Natural killer cell (primary cell): ENCODE data around the gene FAM168B. TPM values are rescaled to one million over a fixed set of nuclear protein-coding genes. Genes with fewer than 3 reads are reported as not detected.
A peak's percentile ranks its signal among the peaks of the same experiment; 100 is the strongest.

Source experiments
- ATAC-seq, 3 donors: fragments of 150-1000 bp in 2 of 3; fragments of 200-7000 bp in 1 of 3; cut with Tn5 transposase; 1 replicate in 1 of 3; 2 replicates in 2 of 3; pipeline ENCODE4 v1.10.0; 2021; ENCODE audit warnings: mild to moderate bottlenecking in 2 of 3, moderate library complexity in 2 of 3
- DNase-seq, 2 donors: peaks; one replicate each; pipeline versions ENCODE4 v3.0.0 to v3.0.0-alpha.2; 2013 to 2021; ENCODE audit warnings: mixed read lengths in 1 of 2
- H3K27ac ChIP-seq: one replicate; pipeline ENCODE4 v1.5.1; 2013; ENCODE audit warnings: mild to moderate bottlenecking, low read length
- H3K27me3 ChIP-seq: one replicate; pipeline ENCODE4 v1.6.1; 2013; ENCODE audit warnings: low read length; ENCODE audit not compliant: control insufficient read depth, insufficient read depth
- H3K36me3 ChIP-seq: one replicate; pipeline ENCODE4 v1.6.1; 2013; ENCODE audit warnings: low read length; ENCODE audit not compliant: control insufficient read depth, insufficient read depth
- H3K4me1 ChIP-seq: one replicate; pipeline ENCODE4 v1.6.1; 2013; ENCODE audit warnings: low read length; ENCODE audit not compliant: control insufficient read depth, insufficient read depth
- H3K4me3 ChIP-seq: one replicate; pipeline ENCODE4 v1.5.1; 2013; ENCODE audit warnings: low read length
- H3K9me3 ChIP-seq: one replicate; pipeline ENCODE4 v1.6.1; 2013; ENCODE audit warnings: low read length; ENCODE audit not compliant: control insufficient read depth, insufficient read depth
- H3K27ac Mint-ChIP-seq, 2 donors: one replicate each; pipeline ENCODE4 v1.8.0; 2022; ENCODE audit warnings: mild to moderate bottlenecking in 2 of 2, mixed read lengths in 2 of 2, moderate library complexity in 1 of 2
- H3K27me3 Mint-ChIP-seq, 2 donors: one replicate each; pipeline ENCODE4 v1.8.0; 2022; ENCODE audit warnings: low read depth in 2 of 2, mixed read lengths in 2 of 2
- H3K36me3 Mint-ChIP-seq: one replicate; pipeline ENCODE4 v1.8.0; 2022; ENCODE audit warnings: mixed read lengths
- H3K4me1 Mint-ChIP-seq, 2 donors: one replicate each; pipeline ENCODE4 v1.8.0; 2022; ENCODE audit warnings: mixed read lengths in 2 of 2
- H3K4me3 Mint-ChIP-seq: one replicate; pipeline ENCODE4 v1.8.0; 2022; ENCODE audit warnings: mild to moderate bottlenecking, moderate library complexity, mixed read lengths
- H3K9me3 Mint-ChIP-seq, 2 donors: one replicate each; pipeline ENCODE4 v1.8.0; 2022; ENCODE audit warnings: mixed read lengths in 2 of 2
- WGBS: methylation state at CpG from one replicate; pipeline ENCODE4 v1.1.7; 2013; ENCODE audit warnings: missing lambda C conversion rate; ENCODE audit not compliant: insufficient coverage; 5-methylcytosine and 5-hydroxymethylcytosine counted together
- intact Hi-C: fragments of 100-400 bp; cut with micrococcal nuclease; formaldehyde crosslinking; loops from one replicate; pipeline ENCODE4 v1.14.2; 2022
- total RNA-seq, 4 donors: library from RNA; stranded (reverse); fragments of 120-200 nt in 1 of 4; gene quantifications; one replicate each; pipeline versions ENCODE4 v1.2.3 to v1.2.4, GENCODE V29; 2013 to 2022
- TF ChIP-seq, protein P1 (sequence below): fragments of 200-600 bp; IDR thresholded peaks from one replicate; pipeline ENCODE4 v1.8.0; 2022; ENCODE audit warnings: antibody characterized with exemption

Gene FAM168B
- total RNA-seq, 3 donors from 2014 or later (not counting 1 experiment from before 2014, with no cell fraction given), result 56.0 to 70.7 (median 65.3) TPM

DNA sequence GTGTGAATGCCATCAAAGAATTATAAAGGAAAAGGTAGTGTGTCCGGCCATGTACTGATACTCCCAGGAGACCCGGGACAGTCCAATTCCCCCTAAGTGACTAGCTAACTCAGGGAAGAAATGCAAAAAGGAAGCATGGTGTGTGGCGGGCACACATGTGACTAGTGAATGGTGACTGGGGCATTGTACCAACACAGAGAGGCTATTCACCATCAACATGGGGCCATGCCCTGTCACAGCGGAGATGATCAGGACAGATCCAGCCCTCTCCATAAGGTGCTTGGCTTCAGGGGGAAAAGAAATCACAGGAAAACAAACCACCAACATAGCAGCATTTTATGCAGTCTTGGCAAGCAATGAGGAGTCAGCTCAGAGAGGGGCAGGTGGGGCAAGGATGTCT lies 34.3 kb downstream of the FAM168B start:
- peaks cover 31% of the 10 kb centered on the region for H3K36me3 ChIP-seq
- Mint-ChIP-seq H3K27me3 (no peaks in the 10 kb centered on the region), H3K4me3 (no peak overlapping the region), H3K9me3 (no peaks in the 10 kb centered on the region), H3K36me3 (no peaks in the 10 kb centered on the region), H3K27ac (peak overlapping the region in 1 of 2 donors; percentile 34), H3K4me1 (peaks cover 43 to 70% of the 10 kb centered on the region in 2 donors)
- H3K27me3 ChIP-seq, result no peaks in the 10 kb centered on the region
- no peak overlapping the region for H3K4me3 ChIP-seq
- H3K27ac ChIP-seq, result no peak overlapping the region
- 98% methylated on average over 4 of the region's 4 CpGs for WGBS
- H3K4me1 ChIP-seq, result peaks cover 5% of the 10 kb centered on the region
- DNase-seq, result no peak
- TF ChIP-seq, protein P1, sequence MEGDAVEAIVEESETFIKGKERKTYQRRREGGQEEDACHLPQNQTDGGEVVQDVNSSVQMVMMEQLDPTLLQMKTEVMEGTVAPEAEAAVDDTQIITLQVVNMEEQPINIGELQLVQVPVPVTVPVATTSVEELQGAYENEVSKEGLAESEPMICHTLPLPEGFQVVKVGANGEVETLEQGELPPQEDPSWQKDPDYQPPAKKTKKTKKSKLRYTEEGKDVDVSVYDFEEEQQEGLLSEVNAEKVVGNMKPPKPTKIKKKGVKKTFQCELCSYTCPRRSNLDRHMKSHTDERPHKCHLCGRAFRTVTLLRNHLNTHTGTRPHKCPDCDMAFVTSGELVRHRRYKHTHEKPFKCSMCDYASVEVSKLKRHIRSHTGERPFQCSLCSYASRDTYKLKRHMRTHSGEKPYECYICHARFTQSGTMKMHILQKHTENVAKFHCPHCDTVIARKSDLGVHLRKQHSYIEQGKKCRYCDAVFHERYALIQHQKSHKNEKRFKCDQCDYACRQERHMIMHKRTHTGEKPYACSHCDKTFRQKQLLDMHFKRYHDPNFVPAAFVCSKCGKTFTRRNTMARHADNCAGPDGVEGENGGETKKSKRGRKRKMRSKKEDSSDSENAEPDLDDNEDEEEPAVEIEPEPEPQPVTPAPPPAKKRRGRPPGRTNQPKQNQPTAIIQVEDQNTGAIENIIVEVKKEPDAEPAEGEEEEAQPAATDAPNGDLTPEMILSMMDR, result no peak
- ATAC-seq, result no peak
- intact Hi-C loops, result no loop called here
- H3K9me3 ChIP-seq, result no peaks in the 10 kb centered on the region

DNA sequence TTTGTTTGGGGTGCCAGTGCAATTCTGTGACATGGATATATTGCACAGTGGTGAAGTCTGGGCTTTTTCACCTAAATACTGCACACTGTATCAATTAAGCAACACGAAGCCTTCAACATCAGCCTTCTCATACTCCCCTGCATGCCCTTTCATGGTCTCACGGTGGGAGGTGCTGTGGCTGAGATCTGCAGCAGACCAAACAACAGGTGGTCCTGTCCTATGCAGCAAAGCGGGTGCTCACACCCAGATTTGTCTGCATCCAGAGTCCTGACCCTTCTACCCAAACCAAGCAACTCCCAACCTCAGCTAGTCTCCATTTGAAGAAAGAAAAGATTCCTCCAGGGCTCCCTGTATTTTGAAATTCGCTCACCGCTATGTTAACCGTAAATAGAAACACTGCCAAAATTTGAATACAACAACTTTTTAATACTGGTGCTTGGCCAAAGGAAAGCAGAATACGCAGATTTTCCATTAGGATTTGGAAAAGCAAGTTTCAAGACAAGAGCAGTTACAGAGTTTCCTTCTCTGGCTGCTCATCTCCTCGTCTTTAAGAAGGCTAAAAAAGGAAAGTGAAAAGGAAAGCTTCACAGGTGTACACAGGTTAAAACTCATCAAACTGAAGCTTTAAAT lies 34.9 kb downstream of the FAM168B start:
- Histone ChIP-seq H3K27ac (no peak overlapping the region), H3K9me3 (no peaks in the 10 kb centered on the region), H3K36me3 (peaks cover 36% of the 10 kb centered on the region), H3K4me3 (no peak overlapping the region), H3K27me3 (no peaks in the 10 kb centered on the region), H3K4me1 (peaks cover 5% of the 10 kb centered on the region)
- intact Hi-C loops, result no loop called here
- Mint-ChIP-seq H3K27me3 (no peaks in the 10 kb centered on the region), H3K27ac (peak overlapping the region in 1 of 2 donors; percentile 34), H3K9me3 (no peaks in the 10 kb centered on the region), H3K4me3 (no peak overlapping the region), H3K36me3 (no peaks in the 10 kb centered on the region), H3K4me1 (peaks cover 40 to 66% of the 10 kb centered on the region in 2 donors)
- WGBS, result 91% methylated on average over 8 of the region's 8 CpGs
- DNase-seq, result no peak
- ATAC-seq, result no peak
- TF ChIP-seq, protein P1, result no peak

DNA sequence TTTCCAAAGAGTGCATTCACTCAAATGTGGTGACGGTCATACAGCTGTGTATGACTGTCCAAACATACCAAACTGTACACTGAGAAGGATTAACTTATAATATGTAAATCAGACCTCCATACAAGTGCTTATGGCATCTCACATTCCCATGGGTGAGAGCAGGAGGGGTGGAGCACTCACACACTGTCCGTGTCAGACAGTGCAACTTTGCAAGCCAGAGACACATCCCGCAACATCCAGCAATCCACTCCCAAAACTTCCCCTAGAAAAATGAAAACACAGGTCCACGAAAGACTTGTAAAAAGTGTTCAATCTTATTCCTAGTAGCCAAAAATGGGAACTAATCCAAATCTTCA lies 36.4 kb downstream of the FAM168B start:
- H3K4me1 ChIP-seq, result no peaks in the 10 kb centered on the region
- 95% methylated on average over 4 of the region's 4 CpGs for WGBS
- Mint-ChIP-seq H3K36me3 (peaks cover 5% of the 10 kb centered on the region), H3K27ac (peak overlapping the region in 1 of 2 donors; percentile 31), H3K27me3 (no peaks in the 10 kb centered on the region), H3K9me3 (no peaks in the 10 kb centered on the region), H3K4me3 (no peak overlapping the region), H3K4me1 (peaks cover 38 to 66% of the 10 kb centered on the region in 2 donors)
- intact Hi-C loops, result no loop called here
- ATAC-seq (no peak), DNase-seq (no peak)
- no peaks in the 10 kb centered on the region for H3K9me3 ChIP-seq
- H3K27ac ChIP-seq, result no peak overlapping the region
- TF ChIP-seq, protein P1, result no peak
- H3K36me3 ChIP-seq, result peaks cover 44% of the 10 kb centered on the region
- H3K27me3 ChIP-seq, result no peaks in the 10 kb centered on the region
- H3K4me3 ChIP-seq, result no peak overlapping the region
